Thoracic aorta (tissue), 2 donors: ENCODE measurements around the gene MUC5B. TPM values are rescaled to one million over a fixed set of nuclear protein-coding genes. Genes with fewer than 3 reads are reported as not detected.

Source experiments
- ATAC-seq: fragments of 150-250 bp; one replicate; pipeline ENCODE4 v1.8.0; 2017; ENCODE audit warnings: low read depth; ENCODE audit not compliant: insufficient number of reproducible peaks, low FRiP score
- DNase-seq: peaks from one replicate; pipeline ENCODE4 v3.0.0-alpha.2; 2020; ENCODE audit warnings: low spot score
- H3K27ac ChIP-seq, 2 donors: fragments of 200-600 bp; sonication (generic); 1 replicate in 1 of 2; 2 replicates in 1 of 2; pipeline ENCODE4 v1.5.1; 2016; ENCODE audit warnings: mild to moderate bottlenecking in 2 of 2, moderate library complexity in 2 of 2
- H3K27me3 ChIP-seq: fragments of 200-600 bp; sonication (generic); replicated peaks from 2 replicates; pipeline ENCODE4 v1.6.0; 2016; ENCODE audit warnings: mild to moderate bottlenecking; ENCODE audit not compliant: insufficient read depth
- H3K36me3 ChIP-seq: fragments of 200-600 bp; sonication (generic); one replicate; pipeline ENCODE4 v1.5.1; 2016
- H3K4me1 ChIP-seq, 2 donors: fragments of 200-600 bp; sonication (generic); 1 replicate in 1 of 2; 2 replicates in 1 of 2; pipeline versions ENCODE4 v1.5.1 to v1.6.0; 2016; ENCODE audit warnings: low read depth in 2 of 2, mild to moderate bottlenecking in 1 of 2; ENCODE audit not compliant: control insufficient read depth in 1 of 2
- H3K4me3 ChIP-seq: fragments of 200-600 bp; sonication (generic); 2 replicates; pipeline ENCODE4 v1.5.1; 2016; ENCODE audit warnings: mild to moderate bottlenecking
- H3K9me3 ChIP-seq: fragments of 200-600 bp; sonication (generic); 2 replicates; pipeline ENCODE4 v1.5.1; 2016
- CTCF ChIP-seq: fragments of 200-600 bp; sonication (generic); IDR thresholded peaks from one replicate; pipeline ENCODE4 v1.5.1; 2019; ENCODE audit warnings: antibody characterized with exemption
- total RNA-seq, 2 donors: library from RNA; depleted of rRNA; stranded (reverse); fragments of >200 nt; gene quantifications; one replicate each; pipeline versions ENCODE4 v1.1.0 to v1.2.3, GENCODE V29; 2016

MUC5B gene
- total RNA-seq, 2 donors from 2014 or later: not detected

DNA sequence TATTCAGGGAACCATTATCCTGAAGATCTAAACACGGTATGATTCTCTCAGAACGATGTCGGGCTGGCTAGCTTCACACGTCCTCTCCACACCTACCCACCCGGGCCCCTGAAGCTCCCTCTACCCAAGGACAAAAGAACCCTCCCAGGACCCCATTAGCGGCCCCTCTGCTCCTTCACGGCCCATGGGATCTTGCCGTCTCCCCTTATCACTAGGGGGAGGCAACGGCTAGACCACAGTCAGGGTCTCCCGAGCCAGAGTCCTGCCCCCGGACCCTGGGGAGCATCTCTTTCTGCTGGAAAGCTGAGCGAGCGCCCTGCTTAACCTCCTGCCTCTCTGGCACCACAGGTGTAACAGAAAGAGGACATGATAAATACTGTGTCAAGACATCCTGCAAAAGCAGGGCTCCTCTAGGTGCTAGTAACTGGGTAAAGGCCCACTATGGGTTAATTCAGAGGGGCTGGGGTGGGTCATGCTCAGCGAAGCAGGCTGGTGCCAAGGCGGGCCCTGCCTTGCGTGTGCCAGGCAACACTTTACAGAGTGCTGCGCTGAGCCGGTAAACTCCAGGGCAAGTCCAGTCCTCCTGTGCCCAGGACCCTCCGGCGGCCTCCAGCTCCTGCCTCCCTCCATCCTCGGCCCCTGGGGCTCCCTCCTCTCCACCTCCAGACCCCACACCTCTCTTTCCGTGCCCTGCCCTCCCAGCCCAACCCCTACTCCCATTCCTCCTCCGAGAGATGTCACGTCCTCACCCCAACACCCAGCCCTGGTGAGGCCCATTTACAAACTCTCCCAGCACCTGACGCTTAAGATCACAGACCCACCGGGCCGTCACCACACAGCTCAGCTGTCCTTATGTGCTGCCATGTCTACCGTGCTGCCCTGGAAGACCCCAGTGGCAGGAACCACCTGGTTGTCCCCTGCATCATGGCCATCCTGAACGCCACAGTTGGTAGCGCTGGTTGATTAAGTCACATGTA is 83.6 kb downstream of the MUC5B start:
- no peak for ATAC-seq
- H3K9me3 ChIP-seq: no peaks in the 10 kb centered on the region
- peaks cover 37 to 64% of the 10 kb centered on the region in 2 donors for H3K4me1 ChIP-seq
- TF ChIP-seq CTCF: no peak
- H3K27ac ChIP-seq: no peak overlapping the region
- no peak for DNase-seq
- no peaks in the 10 kb centered on the region for H3K36me3 ChIP-seq
- H3K4me3 ChIP-seq: no peak overlapping the region
- no peaks in the 10 kb centered on the region for H3K27me3 ChIP-seq

GRCh38 chr11:1307163-1307870 is 84.5 kb downstream of the MUC5B start:
- H3K36me3 ChIP-seq: no peaks in the 10 kb centered on the region
- no peak for ATAC-seq
- no peaks in the 10 kb centered on the region for H3K9me3 ChIP-seq
- DNase-seq: no peak
- H3K4me3 ChIP-seq: no peak overlapping the region
- H3K27ac ChIP-seq: no peak overlapping the region
- H3K27me3 ChIP-seq: no peaks in the 10 kb centered on the region
- no peak for TF ChIP-seq CTCF
- H3K4me1 ChIP-seq: peaks cover 37 to 61% of the 10 kb centered on the region in 2 donors

DNA sequence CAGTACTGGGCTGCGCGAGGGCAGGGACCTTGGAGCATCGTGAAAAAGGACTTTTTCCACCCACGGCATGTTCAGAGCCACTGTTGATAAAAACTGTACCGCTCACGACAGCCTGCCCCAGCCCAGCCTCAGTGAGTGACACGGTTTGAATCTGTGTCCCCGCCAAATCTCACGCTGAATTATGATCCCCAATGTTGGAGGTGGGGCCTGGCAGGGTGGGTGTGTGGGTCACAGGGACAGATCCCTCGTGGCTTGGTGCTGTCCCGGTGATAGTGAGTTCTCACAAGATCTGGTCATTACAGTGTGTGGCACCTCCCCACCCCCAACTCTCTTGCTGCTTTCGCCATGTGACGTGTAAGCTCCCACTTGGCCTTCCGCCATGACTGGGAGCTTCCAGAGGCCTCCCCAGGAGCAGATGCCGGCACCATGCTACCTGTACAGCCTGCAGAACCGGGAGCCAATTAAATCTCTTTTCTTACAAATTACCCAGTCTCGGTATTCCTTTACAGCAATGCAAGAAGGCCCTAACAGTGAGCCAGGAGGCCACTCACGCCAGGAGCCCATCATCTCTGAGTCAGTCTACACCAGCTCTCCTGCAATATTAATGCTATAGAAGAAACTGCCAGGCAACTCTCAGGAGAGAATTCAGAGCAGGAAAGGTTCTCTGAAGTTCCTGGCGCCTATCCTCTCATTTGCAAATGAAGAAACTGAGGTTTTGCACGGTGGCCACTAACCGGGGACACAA is 85.3 kb downstream of the MUC5B start:
- no peak for ATAC-seq
- no peaks in the 10 kb centered on the region for H3K36me3 ChIP-seq
- H3K4me3 ChIP-seq: peak overlapping the region; percentile 89
- peaks cover 35 to 54% of the 10 kb centered on the region in 2 donors for H3K4me1 ChIP-seq
- H3K9me3 ChIP-seq: no peaks in the 10 kb centered on the region
- H3K27me3 ChIP-seq: no peaks in the 10 kb centered on the region
- DNase-seq: no peak
- H3K27ac ChIP-seq: no peak overlapping the region
- TF ChIP-seq CTCF: no peak

DNA sequence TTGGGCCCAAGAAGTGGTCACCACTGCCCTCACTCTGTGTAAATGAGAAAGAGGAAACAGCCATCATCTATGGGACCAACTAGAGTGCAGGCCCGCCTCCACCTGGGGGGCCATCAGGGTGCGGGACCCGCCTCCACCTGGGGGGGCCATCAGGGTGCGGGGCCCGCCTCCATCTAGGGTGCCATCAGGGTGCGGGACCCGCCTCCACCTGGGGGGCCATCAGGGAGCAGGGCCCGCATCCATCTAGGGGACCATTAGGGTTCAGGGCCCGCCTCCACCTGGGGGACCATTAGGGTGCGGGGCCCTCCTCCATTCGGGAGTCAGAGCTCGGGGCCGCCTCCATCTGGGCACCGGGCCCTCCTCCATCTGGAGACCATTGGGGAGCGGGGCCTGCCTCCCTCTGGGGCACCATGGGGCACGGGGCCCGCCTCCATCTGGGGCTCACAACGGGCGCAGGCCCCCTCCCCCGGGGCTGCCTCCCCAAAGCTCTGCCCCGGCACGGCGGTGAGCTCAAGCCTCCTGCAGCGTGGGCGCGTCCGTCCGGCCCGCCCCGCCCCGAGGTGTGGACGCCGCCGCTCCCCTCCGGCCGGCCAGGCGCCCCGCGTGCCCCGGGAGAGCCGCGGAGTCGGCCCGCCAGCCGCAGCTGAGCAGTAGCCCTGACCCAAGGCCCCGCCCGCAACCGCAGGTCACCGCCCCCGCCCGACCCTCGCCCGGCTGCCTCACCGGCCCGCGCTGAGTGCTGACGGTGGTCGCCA is 86.1 kb downstream of the MUC5B start:
- Histone ChIP-seq H3K27ac (peak overlapping the region; percentile 64 to 95), H3K27me3 (no peaks in the 10 kb centered on the region), H3K4me1 (peaks cover 32 to 46% of the 10 kb centered on the region in 2 donors), H3K4me3 (peak overlapping the region; percentile 89), H3K36me3 (no peaks in the 10 kb centered on the region), H3K9me3 (no peaks in the 10 kb centered on the region)
- TF ChIP-seq CTCF: no peak
- no peak for DNase-seq
- ATAC-seq: peak; percentile 20
